HG03196 (cell line): ENCODE data around the gene NTMT1.
"Not testable (repeated sequence)": the region's sequence is repeated elsewhere in the genome, so short reads cannot be mapped to it uniquely, and the experiment has no call there.

Experiments used
- ATAC-seq: cut with Tn5 transposase; IDR thresholded peaks from one replicate; pipeline ENCODE4 v1.9.1; 2021; ENCODE audit not compliant: unreplicated experiment

Gene NTMT1

DNA sequence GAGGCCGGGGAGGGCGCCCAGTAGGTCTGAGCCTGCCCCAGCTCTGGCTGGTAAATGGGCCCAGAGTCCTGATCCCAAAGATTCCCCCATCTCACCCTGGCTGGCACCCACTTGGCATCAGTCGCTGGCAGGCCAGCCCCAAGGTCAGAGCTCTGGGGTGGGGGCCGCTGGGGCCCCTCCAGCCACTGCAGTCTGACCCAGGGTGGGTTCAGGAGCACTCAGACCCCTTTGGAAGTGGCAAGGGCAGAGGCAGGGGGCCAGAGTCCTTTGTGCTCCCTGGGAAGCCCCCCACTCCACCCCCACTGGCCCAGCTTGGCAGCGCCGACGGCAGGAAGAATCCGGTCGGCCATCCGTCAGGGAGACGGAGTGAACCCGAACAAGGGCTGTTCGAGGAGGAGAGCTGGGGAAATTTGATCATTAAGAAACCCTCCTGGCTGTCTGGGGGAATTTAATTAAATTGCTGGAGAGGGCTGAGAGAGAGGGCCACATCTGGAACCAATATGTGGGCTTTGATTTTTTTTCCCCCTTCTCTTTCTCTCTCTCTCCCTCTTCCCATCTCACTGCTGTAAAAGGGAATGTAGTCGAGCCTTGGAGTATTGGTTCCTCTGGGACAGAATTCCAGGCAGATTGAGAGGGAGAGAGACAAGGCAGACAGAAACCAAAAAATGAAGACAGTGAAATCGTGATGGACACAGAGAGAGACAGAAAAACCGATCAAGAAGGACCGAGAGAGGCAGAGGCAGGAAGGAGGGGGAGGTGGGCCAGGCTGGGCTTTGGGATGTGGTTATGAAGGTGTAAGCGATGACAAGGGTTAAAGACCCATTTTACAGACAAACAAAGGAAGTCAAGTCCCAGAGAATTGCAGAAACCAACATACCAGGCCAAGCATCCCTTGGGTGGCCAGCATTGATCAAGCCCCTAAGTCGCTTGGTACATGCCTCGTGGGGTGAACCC is 24.0 kb downstream of the NTMT1 start:
- no peak for ATAC-seq

DNA sequence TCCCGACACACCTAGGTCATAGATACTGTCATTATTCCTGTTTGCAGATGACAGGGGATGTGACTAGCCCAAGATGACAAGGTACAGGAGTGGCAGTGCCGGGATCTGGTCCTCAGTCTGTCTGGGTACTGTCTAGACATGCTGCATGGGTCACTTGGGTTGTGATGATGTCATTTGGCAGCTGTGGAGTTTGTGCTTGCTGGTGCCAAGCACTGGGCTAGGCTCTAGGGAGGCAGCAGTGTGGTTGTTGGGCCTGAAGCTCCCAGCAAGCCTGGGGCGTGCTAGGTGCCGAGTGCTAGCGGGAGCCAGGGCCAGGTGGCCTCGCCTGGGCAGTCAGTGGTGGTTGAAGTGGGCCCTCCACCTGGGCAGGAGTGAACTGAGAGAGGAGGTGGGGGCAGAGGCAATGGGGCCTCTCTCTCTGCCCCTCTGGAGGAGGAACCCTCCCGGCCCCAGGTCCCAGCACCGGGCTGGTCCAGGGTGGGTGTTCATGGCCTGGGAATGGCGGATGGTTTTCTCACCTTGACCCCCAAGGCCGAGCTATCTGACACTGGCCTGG is 24.8 kb downstream of the NTMT1 start:
- ATAC-seq: no peak

DNA sequence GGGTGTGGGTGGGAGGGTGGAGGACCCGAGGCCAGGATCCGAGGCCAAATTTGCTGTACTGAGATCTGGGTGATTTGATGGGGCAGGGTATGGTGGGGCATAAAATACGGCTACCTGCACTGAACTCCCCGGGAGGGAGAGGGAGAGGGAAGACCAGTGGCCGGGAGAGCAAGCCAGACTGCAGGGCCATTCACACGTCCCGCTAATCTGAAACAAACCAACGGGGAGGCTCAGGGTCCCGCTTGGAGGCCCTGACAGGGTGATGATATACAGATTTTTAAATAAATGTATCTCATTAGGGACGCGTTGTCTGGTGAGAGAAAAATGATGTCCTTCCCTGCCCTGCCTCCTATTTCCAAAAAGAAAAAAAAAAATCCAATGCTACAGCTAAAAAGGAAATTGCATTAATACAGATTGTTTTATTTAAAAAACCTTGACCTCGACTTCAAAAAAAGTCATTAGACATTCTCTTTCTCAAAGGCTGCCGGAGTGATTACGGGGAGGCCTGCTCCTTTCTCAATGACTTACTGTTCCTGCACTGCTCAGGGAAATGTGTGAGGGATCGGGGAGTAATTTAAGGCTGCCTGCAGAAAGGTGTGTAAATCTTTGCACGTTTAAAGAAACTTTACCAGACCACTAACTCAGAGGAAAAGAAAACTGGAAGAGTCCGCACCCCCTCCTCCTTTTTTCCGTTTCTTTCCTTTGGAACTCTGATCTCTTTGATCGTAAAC is 28.0 kb downstream of the NTMT1 start:
- ATAC-seq: no peak

DNA sequence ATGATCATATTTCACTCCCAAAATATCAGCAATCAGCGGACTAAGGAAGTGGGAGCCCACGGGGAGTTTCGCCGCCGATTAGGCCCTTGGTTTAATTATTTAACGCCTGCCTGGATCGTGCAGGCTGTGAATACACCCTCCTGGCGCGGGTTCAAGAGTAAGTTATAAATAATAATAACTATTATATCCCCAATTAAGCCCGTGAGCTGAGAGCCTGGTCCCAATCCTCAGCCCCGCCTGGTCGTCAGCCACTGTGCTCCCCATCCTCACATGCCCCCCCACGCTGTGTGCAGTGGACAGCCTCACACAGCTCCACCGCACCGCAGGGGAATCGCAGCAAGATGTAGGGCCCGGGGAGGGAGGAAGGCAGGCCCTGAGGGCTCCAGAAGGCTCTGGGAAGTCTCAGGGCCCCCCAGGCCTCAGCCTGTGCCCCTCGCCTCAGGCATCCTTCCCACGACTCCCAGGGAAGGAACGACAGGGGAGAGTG is 28.6 kb downstream of the NTMT1 start:
- ATAC-seq: no peak

DNA sequence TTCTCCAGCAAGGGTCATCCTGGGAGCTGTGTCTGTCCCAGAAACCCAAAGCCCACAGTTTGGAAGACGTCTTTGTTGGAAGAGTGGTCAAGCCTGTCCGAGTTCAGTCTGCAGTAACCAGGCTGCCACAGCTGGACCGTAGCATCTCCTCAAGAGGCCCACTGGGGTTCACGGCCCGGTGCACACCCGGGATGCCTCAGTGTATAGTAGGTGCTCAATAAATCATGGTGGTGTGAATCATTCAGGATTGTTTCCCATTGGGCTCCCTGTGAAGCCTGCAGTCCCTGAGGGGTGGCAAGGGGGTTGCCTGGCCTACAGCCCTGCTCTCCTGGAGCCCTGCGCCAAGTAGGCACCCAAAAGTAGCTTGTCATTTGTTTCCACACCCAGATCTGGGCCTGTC is 29.2 kb downstream of the NTMT1 start:
- ATAC-seq: no peak

DNA sequence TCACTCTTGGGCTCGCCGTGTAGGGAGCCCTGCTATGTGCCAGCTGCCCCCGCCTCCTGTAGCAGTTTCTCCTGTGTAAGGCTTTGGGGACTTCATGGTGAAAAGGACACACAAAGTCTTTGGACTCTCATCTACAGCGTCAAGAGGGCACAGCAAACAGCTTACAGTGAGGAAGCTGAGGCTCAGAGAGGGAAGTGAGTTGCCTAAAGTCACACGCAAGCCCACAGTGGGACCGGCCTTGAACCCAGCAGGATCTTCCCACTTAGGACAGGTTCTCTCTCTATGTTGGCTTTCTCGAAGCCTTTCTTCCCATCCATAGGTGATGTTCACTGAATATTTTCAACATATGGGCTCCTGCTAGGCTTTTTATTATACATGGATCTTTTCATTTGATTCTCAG is 29.7 kb downstream of the NTMT1 start:
- no peak for ATAC-seq

DNA sequence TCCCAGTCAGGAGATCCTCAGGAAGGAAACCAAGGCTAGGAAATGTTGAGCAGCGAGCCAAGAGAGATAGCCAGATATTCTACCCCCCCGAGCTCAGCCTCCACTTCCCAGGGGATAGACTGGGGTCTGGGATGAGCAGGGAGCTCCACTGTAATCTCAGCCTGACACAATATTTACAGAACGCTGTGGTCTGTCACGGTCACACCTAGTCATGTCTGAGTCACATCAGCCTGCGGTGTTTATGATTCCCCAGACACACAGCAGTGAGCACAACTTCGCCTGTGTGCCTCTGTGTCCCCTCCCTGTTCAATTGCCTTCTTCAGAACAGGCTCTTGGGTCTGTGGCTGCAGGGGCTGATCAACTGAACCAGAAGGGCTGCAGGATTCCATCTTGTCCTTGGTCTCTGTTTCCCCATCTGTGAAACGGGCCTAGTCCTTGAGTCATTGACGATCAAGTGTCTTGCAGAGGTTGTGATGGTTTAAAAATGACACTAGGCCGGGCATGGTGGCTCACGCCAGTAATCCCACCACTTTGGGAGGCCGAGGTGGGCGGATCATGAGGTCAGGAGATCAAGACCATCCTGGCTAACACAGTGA is 30.9 kb downstream of the NTMT1 start:
- no peak for ATAC-seq

DNA sequence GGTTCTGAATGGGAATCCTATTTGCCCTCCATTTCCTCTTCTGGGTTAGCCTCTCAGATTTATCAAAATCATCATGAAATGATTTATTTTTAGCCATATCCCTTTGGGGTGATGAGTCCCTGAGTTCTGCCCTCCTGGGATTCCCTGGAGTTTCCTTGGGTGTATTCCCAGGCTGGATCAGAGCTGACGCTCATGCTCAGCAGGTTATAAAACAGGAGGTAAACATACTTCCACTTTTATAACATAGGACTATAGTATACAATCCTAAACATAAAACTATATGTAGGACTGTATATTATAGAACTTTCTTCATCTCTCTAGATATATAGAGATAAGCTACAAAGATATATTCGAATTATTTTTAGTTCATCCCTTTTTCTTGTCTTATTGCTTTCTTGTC is 35.1 kb downstream of the NTMT1 start:
- ATAC-seq: no peak

DNA sequence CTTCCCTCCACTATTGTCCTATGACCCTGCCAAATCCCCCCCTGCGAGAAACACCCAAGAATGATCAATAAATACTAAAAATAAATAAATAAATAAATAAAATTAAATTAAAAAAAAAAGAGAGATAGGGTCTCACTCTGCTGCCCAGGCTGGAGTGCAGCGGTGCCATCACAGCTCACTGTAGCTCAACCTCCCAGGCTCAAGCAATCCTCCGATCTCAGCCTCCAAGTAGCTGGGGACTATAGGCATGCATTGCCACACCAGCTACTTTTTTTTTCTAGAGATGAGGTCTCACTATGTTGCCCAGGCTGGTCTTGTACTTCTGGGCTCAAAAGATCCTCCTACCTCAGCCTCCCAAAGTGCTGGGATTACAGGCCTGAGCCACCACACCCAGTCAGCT is 36.3 kb downstream of the NTMT1 start:
- not testable (repeated sequence) for ATAC-seq

DNA sequence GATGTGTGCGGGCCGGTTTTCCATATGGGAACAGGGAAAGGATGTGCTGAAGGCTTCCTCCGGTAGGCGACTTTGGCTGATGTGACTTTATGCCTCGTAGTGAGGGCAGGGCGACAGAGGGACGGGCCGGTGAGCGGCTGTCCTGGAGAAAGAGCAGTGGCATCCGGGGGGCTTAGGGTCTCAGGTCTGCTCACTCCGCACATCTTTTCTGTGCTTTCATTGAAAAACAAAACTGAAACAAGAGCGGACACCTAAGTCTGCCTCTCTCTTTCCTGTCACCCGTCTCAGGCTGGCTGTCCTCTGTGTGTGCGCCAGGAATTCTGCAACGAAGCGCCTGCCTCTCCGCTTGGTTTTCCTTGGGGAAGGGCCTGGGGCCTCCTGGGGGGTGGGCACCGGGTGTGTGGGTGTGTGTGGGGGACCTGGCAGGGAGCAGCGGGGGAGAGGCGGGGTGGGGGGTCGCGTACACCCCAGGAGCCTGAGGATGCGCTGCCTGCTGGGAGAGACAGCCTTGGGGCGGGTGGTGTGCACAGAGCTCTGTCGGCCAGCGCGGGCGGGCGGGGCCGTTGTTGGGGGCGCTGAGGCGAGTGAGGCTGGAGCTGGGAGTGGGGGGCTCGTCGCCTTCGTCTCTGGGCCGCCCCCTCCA is 38.9 kb downstream of the NTMT1 start:
- ATAC-seq: no peak

DNA sequence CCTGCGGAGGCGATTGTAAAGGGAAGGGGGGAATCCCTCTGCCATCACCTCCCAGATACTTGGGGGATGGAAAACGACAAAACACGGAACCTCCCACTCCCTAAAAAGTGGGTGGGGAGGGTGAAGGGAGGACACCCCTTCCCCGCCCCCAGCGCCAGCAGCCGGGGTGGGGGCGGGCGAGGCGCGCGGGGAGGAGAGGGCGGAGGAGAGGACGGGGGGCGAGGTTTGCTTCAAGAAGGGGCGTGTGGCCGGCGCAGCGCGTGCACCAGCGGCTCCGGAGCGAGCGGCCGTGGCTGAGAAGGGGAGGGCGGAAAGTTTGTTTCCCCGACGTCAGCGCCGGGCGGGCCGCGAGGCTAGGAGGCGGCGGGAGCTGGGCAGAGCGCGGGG is 39.4 kb downstream of the NTMT1 start, which contains the start of gene PRRX2:
Gene PRRX2, plus strand, starts transcription at position 259 of the 387 bp plus-strand sequence. CDS start 221 bp downstream, outside the sequence.
- ATAC-seq: no peak

DNA sequence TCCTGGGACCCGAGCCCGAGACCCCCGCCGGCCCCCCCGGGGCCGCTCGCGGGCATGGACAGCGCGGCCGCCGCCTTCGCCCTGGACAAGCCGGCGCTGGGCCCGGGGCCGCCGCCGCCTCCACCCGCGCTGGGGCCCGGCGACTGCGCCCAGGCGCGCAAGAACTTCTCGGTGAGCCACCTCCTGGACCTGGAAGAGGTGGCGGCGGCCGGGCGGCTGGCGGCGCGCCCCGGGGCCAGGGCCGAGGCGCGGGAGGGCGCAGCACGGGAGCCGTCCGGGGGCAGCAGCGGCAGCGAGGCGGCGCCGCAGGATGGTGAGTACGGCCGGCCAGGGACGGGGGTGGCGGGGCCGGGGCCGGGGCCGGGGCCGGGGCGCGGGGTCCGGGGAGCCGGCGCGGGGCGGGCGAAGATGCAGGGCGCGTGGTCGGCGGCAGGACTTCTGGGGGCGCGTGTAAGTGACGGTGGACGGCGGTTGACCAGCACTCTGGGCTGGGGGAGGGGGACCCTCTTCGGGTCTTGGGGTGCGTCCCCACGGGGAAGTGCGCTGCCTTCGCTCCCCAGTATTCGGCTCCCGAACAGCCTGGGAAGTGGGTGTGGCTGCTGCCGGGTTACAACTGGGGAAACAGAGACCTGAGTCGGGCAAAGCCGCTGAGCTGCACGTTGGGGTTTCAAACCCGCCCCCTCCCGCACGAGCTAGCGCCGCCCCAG is 40.0 kb downstream of the NTMT1 start:
- ATAC-seq: no peak

DNA sequence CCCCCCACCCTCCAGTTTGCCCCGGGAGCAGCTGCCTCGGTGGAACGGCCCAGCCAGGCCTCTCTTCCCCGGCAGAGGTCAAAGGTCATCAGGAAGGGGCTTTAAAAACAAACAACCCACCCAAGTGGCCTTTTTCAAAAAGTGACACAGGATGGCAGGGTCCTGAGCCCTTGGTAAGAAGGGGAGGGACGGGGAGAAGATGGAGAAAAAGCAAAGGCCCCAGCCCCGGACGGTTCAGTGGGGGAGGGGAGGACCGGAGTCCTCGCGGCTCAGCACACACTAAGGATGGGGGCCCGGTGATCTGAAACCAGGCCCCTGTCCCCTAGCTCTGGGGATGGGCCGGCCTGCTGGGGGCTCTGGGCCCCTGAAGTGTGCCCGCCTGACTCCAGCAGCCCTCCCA is 40.6 kb downstream of the NTMT1 start:
- ATAC-seq: no peak

DNA sequence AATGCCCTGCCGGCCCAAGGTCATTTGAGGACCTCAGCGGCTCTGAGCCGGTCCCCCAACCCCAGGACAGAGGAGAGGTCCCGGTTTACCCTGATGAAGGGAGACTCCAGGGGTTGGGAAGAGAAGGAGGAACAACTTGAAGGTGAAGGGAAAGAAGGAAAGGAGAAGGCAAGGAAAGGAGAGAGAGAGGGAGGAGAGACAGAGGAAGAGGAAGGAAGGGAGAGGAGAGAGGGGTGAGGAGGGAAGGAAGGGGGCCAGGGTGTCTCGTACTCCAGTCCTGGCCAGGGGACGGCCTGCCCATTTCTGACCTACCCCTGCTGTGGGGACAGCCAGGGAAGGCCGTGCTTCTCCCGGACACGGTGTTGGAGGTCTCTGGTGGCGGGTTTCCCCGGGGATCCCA is 41.4 kb downstream of the NTMT1 start:
- no peak for ATAC-seq

DNA sequence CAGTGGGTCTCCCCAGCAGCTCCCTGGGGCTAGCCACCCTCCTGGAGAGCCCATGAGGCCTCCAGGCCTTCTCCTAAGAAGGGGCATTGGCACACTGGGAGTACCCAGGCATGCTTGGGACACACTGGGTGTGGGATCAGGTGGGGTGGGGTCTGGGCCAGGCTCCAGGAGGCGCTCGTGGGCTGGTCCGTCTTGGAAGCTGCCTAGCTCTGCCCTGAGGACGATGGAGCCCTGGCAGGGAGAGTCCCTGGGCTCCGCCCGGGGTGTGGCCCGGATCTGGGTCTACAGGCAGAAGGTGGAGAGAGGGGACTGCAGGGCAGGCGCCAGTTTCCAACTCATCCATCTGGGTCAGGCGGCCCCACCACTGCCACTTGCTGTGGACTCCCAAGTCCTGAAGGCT is 41.9 kb downstream of the NTMT1 start:
- no peak for ATAC-seq

DNA sequence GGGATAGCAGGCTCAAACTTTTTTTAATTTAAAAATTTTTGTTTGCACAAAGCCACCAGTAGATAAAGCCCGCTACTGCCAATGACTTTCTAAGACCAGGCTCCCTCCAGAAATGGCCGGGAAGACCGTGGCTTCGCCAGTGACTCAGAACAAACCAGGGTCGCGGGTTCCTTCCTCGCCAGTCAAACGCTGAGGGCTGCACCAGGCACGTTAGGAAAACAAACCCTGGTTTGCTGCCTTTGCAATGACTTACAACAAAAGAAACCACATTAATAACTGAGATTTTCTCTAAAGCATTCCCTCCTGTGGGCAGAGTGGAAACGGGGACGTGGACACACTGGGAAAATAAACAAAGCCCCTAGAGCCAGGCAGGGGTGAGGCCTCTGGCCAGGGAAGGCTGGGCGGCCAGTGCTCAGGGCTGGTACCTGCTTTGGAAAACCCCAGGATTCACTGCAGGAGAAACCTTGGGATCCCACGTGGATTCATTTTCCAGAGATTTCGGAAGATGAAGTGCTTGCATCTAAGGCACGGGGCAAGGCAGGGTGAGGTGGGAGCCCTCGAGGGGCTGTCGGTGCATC is 43.3 kb downstream of the NTMT1 start:
- no peak for ATAC-seq

DNA sequence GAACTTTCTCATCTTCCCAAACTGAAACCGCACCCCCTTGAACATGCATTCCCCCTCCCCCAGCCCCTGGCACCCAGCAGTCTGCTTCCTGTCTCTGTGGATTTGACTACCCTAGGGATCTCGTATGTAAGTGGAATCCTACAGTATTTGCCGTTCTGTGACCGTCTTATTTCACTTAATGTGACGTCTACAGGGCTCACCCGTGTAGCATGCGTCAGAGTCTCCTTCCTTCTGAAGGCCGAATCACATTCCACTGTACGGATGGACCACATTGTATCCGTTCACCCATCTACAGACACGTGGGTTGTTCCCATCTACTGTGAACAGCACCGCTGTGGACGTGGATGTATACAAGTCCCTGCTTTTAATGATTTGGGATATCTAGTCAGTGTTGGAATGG is 44.0 kb downstream of the NTMT1 start:
- no peak for ATAC-seq

DNA sequence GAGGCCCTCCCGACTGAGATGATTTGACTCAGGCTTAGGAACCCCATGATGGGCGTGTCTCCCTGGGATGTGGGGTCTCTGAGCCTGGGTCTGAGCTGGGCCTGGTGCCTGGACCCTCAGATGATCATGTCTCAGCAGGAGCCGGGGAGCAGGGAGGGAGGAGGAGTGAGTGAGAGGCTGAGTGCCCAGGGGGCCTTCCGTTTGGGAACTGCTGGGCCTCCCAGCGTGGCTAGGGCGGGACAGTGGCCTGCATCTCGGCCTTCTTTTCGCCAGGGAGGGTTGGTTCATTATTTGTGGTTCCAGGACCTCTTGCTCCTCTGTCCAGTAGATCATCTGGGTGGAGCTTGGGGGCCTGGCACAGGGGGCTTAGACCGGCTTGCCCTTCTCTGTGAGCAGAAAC is 45.1 kb downstream of the NTMT1 start:
- no peak for ATAC-seq

DNA sequence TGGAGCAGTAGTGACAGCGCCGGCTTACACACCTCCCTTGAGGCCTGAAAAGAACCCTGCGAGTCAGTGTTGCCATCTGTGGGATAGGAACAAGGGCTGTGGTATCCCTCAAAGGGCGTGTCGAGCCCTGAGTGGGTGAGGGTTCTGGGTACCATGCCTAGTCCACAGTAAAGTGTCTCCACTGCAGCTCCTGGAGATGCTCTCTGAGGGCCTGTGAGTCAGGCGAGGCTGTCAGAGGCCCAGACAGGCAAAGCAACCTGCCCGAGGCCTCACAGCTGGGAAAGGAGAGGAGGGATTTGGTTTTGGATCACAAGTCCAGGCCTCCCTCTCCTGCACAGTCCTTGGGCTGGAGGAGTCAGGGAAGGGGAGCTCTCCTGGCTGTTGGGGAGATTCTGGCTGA is 45.6 kb downstream of the NTMT1 start:
- ATAC-seq: no peak

DNA sequence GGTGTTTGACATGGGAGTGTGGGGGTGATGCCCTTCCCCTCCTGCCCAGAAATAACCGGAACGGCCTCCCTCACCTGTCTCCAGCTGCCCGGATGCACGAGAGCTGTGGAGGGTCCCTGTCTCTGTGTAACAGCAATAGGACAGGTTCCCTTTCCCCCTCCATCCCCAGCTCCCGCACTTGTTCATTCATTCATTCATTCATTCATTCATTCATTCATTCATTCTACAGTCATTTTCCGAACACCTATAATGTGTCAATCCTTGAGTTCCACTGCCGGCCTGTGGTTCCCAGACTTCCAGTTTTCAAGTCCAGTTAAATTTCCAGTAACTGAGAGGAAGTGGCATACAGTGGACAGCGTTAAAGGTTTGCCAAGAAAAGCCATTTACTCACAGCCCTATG is 46.7 kb downstream of the NTMT1 start:
- ATAC-seq: no peak
